Mesothelial cell of epicardium (in vitro differentiated cells): ENCODE measurements around the gene DUSP9. TPM values are rescaled to one million over a fixed set of nuclear protein-coding genes. Genes with fewer than 3 reads are reported as not detected.

Experiments used
- DNase-seq, 2 experiments: peaks; one replicate each; pipeline ENCODE4 v3.0.0; 2021; ENCODE audit warnings: low spot score in 2 of 2; ENCODE audit not compliant: unreplicated experiment in 2 of 2
- H3K27ac Mint-ChIP-seq: 2 replicates; pipeline ENCODE4 v1.8.0; 2021; ENCODE audit warnings: mixed read lengths
- H3K27me3 Mint-ChIP-seq: 2 replicates; pipeline ENCODE4 v1.8.0; 2021; ENCODE audit warnings: low read depth, mixed read lengths
- H3K36me3 Mint-ChIP-seq: 2 replicates; pipeline ENCODE4 v1.8.0; 2021; ENCODE audit warnings: mixed read lengths
- H3K4me1 Mint-ChIP-seq: 2 replicates; pipeline ENCODE4 v1.8.0; 2021; ENCODE audit warnings: mixed read lengths
- H3K4me3 Mint-ChIP-seq: 2 replicates; pipeline ENCODE4 v1.8.0; 2021; ENCODE audit warnings: mild to moderate bottlenecking, moderate library complexity, mixed read lengths
- H3K9me3 Mint-ChIP-seq: 2 replicates; pipeline ENCODE4 v1.8.0; 2021; ENCODE audit warnings: mixed read lengths
- CTCF ChIP-seq: fragments of 200-600 bp; sonication (generic); IDR thresholded peaks from one replicate; pipeline ENCODE4 v1.5.0; 2021; ENCODE audit warnings: antibody characterized with exemption; ENCODE audit not compliant: unreplicated experiment
- total RNA-seq: library from RNA; stranded (reverse); gene quantifications from 3 replicates; pipeline ENCODE4 v1.2.1, GENCODE V29; 2021

DUSP9 gene
- total RNA-seq, 1 donor from 2014 or later: 3.7 TPM

- Mint-ChIP-seq H3K4me1 (peaks cover 12% of the 10 kb centered on the region), H3K4me3 (no peak overlapping the region), H3K27me3 (peaks cover 9% of the 10 kb centered on the region), H3K27ac (no peak overlapping the region), H3K36me3 (no peaks in the 10 kb centered on the region), H3K9me3 (peaks cover 16% of the 10 kb centered on the region)
- no peak for TF ChIP-seq CTCF
- DNase-seq: no peak
These were observed 13.3 kb upstream of the DUSP9 start for GRCh38 chrX:153633607-153634180.

GRCh38 chrX:153634236-153634635 is 12.8 kb upstream of the DUSP9 start:
- H3K4me3 Mint-ChIP-seq: no peak overlapping the region
- H3K27me3 Mint-ChIP-seq: peaks cover 9% of the 10 kb centered on the region
- peaks cover 14% of the 10 kb centered on the region for H3K4me1 Mint-ChIP-seq
- no peak for DNase-seq
- H3K9me3 Mint-ChIP-seq: peaks cover 16% of the 10 kb centered on the region
- no peak overlapping the region for H3K27ac Mint-ChIP-seq
- no peak for TF ChIP-seq CTCF
- no peaks in the 10 kb centered on the region for H3K36me3 Mint-ChIP-seq

- H3K27me3 Mint-ChIP-seq: peaks cover 10% of the 10 kb centered on the region
- peaks cover 15% of the 10 kb centered on the region for H3K9me3 Mint-ChIP-seq
- H3K36me3 Mint-ChIP-seq: no peaks in the 10 kb centered on the region
- TF ChIP-seq CTCF: no peak
- H3K4me3 Mint-ChIP-seq: no peak overlapping the region
- no peak for DNase-seq
- H3K27ac Mint-ChIP-seq: peak overlapping the region; percentile 68
- H3K4me1 Mint-ChIP-seq: peaks cover 14% of the 10 kb centered on the region
These were observed 12.2 kb upstream of the DUSP9 start for GRCh38 chrX:153634832-153635231.

GRCh38 chrX:153635388-153635787 is 11.6 kb upstream of the DUSP9 start:
- Mint-ChIP-seq H3K4me1 (peaks cover 14% of the 10 kb centered on the region), H3K27ac (no peak overlapping the region), H3K9me3 (peaks cover 12% of the 10 kb centered on the region), H3K36me3 (no peaks in the 10 kb centered on the region), H3K27me3 (peaks cover 12% of the 10 kb centered on the region), H3K4me3 (no peak overlapping the region)
- TF ChIP-seq CTCF: no peak
- DNase-seq: peak in 1 of 2 experiments; percentile 37

- Mint-ChIP-seq H3K27ac (no peak overlapping the region), H3K9me3 (peaks cover 10% of the 10 kb centered on the region), H3K36me3 (no peaks in the 10 kb centered on the region), H3K27me3 (peaks cover 18% of the 10 kb centered on the region), H3K4me3 (no peak overlapping the region), H3K4me1 (peaks cover 16% of the 10 kb centered on the region)
- no peak for DNase-seq
- peak; percentile 30 for TF ChIP-seq CTCF
These were observed 11.0 kb upstream of the DUSP9 start for GRCh38 chrX:153635788-153636668.
